Measurements from ENCODE around the gene NTHL1.

The NTHL1 gene

DNA sequence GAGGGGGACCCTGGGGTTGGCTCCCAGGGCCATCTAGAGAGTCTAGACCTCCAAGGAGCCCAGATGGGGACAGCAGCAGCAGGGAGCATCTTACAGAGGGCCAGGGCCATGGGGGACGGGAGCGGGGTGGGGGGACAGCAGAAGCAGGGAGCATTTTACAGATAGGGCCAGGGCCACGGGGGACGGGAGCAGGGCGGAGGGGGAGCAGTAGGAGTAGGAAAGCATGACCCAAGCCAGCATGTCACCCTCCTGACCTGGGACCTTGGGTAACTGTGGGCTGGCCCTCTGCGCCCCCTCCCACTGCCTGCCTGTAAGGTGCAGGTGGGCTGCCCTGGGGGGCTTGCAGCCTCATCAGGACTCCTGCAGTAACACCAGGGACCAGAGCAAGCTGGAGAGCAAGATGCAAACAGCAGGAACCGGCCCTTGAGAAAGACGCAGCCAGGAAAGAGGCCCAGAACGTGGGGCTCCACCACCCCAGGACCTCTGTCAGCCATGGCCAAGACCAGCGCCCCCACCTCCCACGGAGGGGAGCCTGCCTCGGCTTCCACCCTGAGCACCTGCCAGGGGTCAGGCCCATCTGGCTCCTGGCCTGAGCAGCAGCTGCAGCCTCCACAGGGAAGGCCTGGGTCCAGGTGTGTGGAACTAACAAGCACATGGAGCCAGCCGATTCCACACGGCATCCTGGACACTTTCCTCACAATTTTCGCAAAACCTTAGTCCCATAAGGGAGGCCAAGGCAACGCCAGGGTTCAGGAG, 40.4 kb downstream of the NTHL1 start:
- DNase-seq = no peak

- no peak for DNase-seq
These were observed 41.3 kb downstream of the NTHL1 start for GRCh38 chr16:2006317-2006716.

DNA sequence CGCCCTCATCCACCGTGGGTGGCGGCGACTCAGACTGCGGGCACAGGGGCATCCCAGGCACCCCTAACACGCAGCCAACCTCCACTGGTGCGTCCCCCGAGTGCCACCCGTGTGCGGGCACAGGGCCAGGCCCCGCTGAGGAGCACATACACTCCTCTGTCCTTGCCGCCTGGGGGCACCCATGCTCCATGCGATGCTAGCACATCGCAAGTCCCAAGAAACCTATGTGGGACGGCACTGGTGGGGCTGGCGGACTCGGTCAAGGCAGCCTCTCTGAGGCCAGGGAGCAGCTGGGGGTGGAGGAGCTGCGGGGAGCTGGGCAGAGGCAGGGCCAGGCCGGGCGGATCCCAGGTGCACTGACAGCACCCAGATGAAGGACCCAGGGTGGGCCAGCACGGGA, 42.0 kb downstream of the NTHL1 start:
- DNase-seq = no peak

- no peak for DNase-seq
These were observed 42.7 kb downstream of the NTHL1 start for GRCh38 chr16:2004795-2005517.

GRCh38 chr16:2003827-2004641, 43.6 kb downstream of the NTHL1 start:
- DNase-seq = peak; percentile 93

GRCh38 chr16:2003231-2003826, 44.3 kb downstream of the NTHL1 start:
- DNase-seq = no peak

GRCh38 chr16:2002406-2003230, 45.0 kb downstream of the NTHL1 start:
- DNase-seq = no peak

DNA sequence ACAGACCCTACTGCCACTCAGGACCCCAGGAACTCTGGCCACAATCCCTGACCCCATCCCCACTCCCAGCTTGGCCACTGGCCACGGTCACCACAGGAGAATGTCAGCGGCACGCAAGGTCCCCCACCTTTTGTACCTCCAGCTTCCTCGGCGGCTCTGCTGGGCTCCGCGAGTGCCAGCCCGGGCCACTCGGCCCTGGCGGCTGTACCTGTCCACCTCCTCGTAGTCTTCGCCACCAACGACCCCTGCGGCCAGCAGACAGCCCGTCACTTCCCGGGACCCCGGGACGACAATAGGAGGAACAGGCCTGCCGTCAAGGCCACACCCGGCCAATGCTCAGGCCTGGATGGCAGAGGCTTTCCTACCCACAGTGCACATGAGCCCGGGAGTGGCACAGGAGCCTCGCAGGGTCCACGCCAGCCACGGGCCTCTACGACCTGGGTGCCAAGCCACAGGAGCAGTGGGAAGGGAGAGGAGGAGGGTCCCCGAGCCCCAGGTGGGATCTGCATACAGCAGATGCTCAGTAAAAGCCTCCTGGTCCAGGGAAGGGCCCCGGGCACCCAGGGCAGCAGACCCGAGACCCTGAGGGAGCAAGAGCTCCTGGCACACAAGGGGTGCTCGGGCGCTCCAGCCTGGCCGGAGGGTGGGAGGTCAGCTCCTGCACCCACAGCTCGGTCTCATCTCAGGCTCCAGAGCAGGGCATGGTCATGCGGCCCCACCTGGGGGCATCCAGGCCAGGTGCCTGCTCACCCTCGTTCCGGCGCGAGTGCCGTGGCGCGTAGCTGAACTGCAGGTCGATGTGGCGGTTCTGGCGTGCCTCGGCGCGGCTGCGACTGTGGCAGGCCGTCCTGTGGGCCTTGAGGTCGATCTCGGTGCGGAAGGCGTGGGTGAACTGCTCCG, 45.9 kb downstream of the NTHL1 start:
- DNase-seq = no peak

DNA sequence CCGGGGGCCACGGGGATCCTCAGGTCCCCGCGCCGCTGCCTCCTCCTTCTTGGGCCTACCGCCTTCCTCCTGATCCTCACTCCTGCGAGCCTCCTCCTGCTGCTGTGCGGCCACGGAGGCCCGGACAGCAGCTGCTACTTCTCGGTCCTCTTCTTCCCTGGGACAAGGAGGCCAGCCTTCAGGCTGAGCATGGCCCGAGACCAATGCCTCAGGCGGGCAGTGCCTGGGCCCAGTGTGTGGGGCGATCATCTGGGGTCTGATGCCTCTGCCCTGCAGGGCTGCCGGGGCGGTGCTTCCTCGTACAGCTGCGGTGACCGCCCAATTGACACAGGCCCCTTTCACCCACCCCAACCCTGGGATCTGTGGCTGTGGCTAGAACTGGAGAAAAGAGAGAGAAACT, 46.6 kb downstream of the NTHL1 start:
- no peak for DNase-seq

DNA sequence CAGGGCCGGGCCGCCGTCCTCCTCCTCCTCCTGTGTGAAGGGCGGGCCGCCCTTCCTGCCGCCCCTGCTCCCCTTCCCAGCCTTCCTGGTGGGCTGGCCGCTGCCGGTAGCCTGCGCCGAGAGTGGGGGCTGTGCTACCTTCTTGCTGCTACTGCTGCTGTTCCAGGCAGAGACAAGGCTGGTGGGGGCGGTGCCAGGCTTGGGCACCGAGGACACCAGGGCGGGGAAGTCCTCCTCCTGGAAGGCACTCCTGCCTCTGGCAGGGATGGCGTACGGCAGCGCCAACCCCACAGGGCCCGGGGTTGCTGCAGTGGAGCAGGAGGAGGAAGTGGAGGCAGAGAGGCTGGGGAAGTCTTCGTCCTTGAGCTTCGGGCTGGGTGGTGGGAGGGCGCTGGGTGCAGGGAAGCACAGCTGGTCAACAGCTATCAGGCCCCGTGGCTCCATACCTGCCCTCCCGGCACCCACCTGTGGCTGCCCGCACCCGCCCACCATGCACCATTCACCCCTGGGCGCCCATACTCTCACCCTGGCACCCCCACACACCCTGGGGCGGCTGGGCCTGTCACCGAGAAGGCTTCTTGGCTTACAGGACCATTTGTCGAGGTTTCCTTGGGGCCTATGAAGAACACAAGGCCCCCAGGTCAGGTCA, 47.6 kb downstream of the NTHL1 start:
- DNase-seq = no peak

GRCh38 chr16:1998852-1999801, 48.5 kb downstream of the NTHL1 start:
- DNase-seq = no peak

DNA sequence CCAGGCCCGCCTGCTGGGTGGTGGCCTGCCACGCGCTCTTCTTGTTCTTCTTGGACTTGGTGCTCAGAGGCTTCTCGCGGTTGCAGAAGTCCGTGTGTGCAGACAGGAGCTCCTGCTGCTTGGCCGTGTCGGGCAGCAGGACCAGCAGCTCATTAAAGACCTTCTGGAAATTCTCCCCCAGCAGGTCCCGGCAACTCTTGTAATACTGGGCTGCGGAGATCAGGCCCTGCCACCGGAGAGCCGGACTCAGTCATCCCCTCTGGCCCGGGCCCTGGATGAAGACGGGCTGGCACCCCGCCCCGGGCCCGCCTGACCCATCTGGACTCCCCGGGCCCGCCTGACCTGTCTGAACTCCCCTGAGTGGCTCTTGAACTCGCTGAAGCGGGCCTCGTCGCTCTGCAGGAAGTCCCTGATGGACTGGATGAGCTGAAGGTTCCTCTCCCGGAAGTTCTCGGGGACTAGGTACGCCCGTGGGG, 49.2 kb downstream of the NTHL1 start:
- no peak for DNase-seq

DNA sequence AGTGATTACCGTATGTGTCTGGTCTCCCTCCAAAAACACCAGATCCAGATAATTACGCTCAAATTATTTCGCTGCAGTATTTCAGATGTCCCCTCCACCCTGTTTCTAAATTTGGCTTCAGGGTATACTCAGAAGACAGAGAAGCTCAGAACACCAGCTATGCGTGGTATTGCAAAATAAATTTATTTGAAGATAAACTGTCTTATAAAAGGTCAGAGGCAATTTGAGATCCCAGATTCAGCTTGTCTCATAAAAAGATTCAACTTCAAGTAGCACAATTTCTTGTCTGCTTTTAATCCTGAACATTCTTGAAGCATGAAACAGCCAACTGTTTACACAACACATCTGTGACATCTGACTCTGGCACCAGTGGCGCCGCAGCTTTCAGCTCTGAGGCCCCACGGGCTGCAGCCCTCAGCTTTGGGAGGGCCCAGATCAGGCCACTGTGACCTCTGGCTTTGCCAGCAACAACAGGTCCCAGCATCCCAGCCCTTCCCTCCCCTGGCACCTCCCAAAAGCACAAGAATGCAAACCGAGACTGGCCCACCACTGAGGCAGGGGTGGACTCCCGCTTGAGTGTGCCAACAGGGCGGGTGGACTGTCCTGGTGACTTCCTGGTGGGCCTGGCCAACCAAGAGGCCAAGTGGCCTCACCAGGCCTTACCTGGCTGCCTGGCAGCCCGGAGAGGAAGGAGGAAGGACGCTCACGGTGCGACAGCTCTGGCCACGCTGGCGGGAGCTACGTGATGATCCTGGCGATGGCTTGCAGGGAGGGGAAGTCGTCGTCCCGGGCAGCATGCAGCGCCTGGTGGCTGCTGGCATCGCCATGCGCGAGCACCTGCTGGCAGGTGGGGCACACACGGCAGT, 49.9 kb downstream of the NTHL1 start:
- DNase-seq = no peak

- DNase-seq = peak; percentile 78
These were observed 53.9 kb downstream of the NTHL1 start for GRCh38 chr16:1993731-1994131.

DNA sequence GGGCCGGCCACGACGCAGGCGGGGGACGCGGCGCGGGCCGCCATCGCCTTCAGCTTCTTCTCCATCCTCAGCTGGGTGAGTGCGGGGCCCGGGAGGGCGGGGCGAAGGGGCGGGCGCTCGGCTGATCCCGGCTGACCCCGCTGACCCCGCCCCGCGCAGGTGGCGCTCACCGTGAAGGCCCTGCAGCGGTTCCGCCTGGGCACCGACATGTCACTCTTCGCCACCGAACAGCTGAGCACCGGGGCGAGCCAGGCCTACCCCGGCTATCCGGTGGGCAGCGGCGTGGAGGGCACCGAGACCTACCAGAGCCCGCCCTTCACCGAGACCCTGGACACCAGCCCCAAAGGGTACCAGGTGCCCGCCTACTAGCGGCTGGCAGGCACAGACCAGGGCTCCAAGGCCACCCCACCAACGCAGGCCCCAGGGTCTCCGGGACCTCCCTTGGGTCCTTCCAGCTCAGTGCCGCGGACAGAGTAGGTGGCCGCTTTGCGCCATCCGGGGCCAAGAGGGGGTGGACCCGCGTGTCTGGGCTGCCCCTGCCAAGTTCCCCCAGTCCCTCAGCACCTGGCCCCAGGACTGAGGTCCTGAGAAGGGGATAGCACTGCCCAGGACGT, 54.8 kb downstream of the NTHL1 start:
- DNase-seq = no peak

GRCh38 chr16:1991948-1992703, 55.5 kb downstream of the NTHL1 start:
- peak; percentile 99 for DNase-seq

GRCh38 chr16:1991588-1991947, 56.1 kb downstream of the NTHL1 start:
- DNase-seq = no peak

All from activated CD4-positive, alpha-beta T cell treated with anti-CD3 and anti-CD28 coated beads, Interleukin-10, Interleukin-2, amounts not matched to agents 100 ng/mL and 50 ng/mL, durations not matched to agents 16 hours and 8 hours (primary cell).